Mesothelial cell of epicardium (in vitro differentiated cells): ENCODE data around the gene NOBOX. TPM values are rescaled to one million over a fixed set of nuclear protein-coding genes. Genes with fewer than 3 reads are reported as not detected.

Experiments used
- DNase-seq, 2 experiments: peaks; one replicate each; pipeline ENCODE4 v3.0.0; 2021; ENCODE audit warnings: low spot score in 2 of 2; ENCODE audit not compliant: unreplicated experiment in 2 of 2
- H3K27ac Mint-ChIP-seq: 2 replicates; pipeline ENCODE4 v1.8.0; 2021; ENCODE audit warnings: mixed read lengths
- H3K27me3 Mint-ChIP-seq: 2 replicates; pipeline ENCODE4 v1.8.0; 2021; ENCODE audit warnings: low read depth, mixed read lengths
- H3K36me3 Mint-ChIP-seq: 2 replicates; pipeline ENCODE4 v1.8.0; 2021; ENCODE audit warnings: mixed read lengths
- H3K4me1 Mint-ChIP-seq: 2 replicates; pipeline ENCODE4 v1.8.0; 2021; ENCODE audit warnings: mixed read lengths
- H3K4me3 Mint-ChIP-seq: 2 replicates; pipeline ENCODE4 v1.8.0; 2021; ENCODE audit warnings: mild to moderate bottlenecking, moderate library complexity, mixed read lengths
- H3K9me3 Mint-ChIP-seq: 2 replicates; pipeline ENCODE4 v1.8.0; 2021; ENCODE audit warnings: mixed read lengths
- CTCF ChIP-seq: fragments of 200-600 bp; sonication (generic); IDR thresholded peaks from one replicate; pipeline ENCODE4 v1.5.0; 2021; ENCODE audit warnings: antibody characterized with exemption; ENCODE audit not compliant: unreplicated experiment
- total RNA-seq: library from RNA; stranded (reverse); gene quantifications from 3 replicates; pipeline ENCODE4 v1.2.1, GENCODE V29; 2021

Gene NOBOX
- not detected in 3 replicates for total RNA-seq

- DNase-seq: no peak
- no peak within 1 kb of the TSS for H3K27ac Mint-ChIP-seq
- no peak for TF ChIP-seq CTCF
- no peak within 1 kb of the TSS for H3K4me3 Mint-ChIP-seq
- H3K27me3 Mint-ChIP-seq: peaks cover 15% of the 10 kb centered on the region
- no peaks in the 10 kb centered on the region for H3K9me3 Mint-ChIP-seq
- H3K4me1 Mint-ChIP-seq: peaks cover 19% of the 10 kb centered on the region
- no peaks in the 10 kb centered on the region for H3K36me3 Mint-ChIP-seq
Measured at GRCh38 chr7:144403649-144404061, at the start of gene NOBOX. Gene NOBOX, minus strand, starts transcription at chr7:144403693.

GRCh38 chr7:144452064-144452463 lies 48.6 kb upstream of the NOBOX start:
- peaks cover 4% of the 10 kb centered on the region for H3K27me3 Mint-ChIP-seq
- peaks cover 4% of the 10 kb centered on the region for H3K9me3 Mint-ChIP-seq
- H3K4me1 Mint-ChIP-seq: no peaks in the 10 kb centered on the region
- DNase-seq: no peak
- TF ChIP-seq CTCF: no peak
- no peak overlapping the region for H3K4me3 Mint-ChIP-seq
- H3K36me3 Mint-ChIP-seq: no peaks in the 10 kb centered on the region
- H3K27ac Mint-ChIP-seq: no peak overlapping the region

- Mint-ChIP-seq H3K9me3 (no peaks in the 10 kb centered on the region), H3K27ac (no peak overlapping the region), H3K27me3 (peaks cover under 1% of the 10 kb centered on the region), H3K4me3 (no peak overlapping the region), H3K36me3 (no peaks in the 10 kb centered on the region), H3K4me1 (peaks cover 4% of the 10 kb centered on the region)
- no peak for DNase-seq
- no peak for TF ChIP-seq CTCF
Measured at GRCh38 chr7:144445590-144445989, 42.1 kb upstream of the NOBOX start.

DNA sequence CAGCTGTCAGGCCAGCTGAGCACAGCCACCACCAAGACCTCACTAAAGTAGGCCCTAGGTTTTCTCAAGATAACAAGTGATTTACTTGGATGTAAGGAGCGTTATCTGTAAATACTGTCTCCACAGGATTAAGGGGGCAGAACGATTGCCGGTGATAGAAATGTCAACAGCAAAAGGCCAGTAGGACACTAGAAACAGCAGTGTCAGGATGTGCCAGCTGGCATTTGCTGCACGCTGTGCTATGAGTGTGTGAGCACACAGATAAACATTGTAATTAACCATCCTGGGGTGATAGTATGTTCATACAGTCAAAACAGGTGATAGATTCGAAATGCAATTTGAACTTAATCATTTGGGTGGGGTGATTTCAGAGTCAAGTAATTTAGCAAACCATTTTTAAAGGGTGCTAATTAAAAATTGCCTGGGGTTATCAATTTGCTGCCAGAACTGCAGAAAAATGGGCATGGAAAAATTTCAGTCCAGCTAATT lies 36.3 kb upstream of the NOBOX start:
- H3K27ac Mint-ChIP-seq: no peak overlapping the region
- no peak overlapping the region for H3K4me3 Mint-ChIP-seq

DNA sequence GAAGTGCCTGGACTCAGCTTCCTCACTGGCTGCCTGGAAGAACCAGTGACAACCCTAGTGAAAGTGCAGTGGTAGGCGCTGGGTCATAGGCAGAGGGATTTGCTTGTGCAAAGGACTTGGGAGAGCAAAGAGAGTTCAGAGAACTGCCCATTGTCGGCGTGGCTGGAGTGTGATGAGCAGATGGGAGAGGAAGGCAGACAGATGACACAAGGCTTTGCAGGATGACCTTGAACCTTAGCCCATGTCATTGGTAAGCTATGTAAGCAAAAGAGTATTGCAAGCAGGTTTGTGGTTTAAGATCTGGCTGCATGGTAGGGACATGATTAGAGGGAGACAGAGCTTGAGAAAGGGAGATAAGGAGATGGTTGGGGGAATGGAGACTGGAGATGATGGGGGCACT lies 35.3 kb upstream of the NOBOX start:
- H3K36me3 Mint-ChIP-seq: no peaks in the 10 kb centered on the region
- H3K27ac Mint-ChIP-seq: no peak overlapping the region
- H3K27me3 Mint-ChIP-seq: peaks cover 15% of the 10 kb centered on the region
- DNase-seq: no peak
- no peak for TF ChIP-seq CTCF
- no peaks in the 10 kb centered on the region for H3K9me3 Mint-ChIP-seq
- no peaks in the 10 kb centered on the region for H3K4me1 Mint-ChIP-seq
- H3K4me3 Mint-ChIP-seq: no peak overlapping the region

More for the DNA sequence above, 36.3 kb upstream of the NOBOX start:
- no peaks in the 10 kb centered on the region for H3K9me3 Mint-ChIP-seq
- peaks cover 6% of the 10 kb centered on the region for H3K27me3 Mint-ChIP-seq
- TF ChIP-seq CTCF: no peak
- no peak for DNase-seq
- H3K36me3 Mint-ChIP-seq: no peaks in the 10 kb centered on the region
- H3K4me1 Mint-ChIP-seq: no peaks in the 10 kb centered on the region
